Measurements from ENCODE around the gene RPAP3.

The RPAP3 gene

GRCh38 chr12:47743311-47743860, 37.6 kb upstream of the RPAP3 start:
- no peak for DNase-seq (ENCODE audit: low read depth)

GRCh38 chr12:47742253-47742825, 36.5 kb upstream of the RPAP3 start:
- peak; percentile 58 for DNase-seq (ENCODE audit: low read depth)

GRCh38 chr12:47741340-47741703, 35.5 kb upstream of the RPAP3 start:
- peak; percentile 38 for DNase-seq (ENCODE audit: low read depth)

DNA sequence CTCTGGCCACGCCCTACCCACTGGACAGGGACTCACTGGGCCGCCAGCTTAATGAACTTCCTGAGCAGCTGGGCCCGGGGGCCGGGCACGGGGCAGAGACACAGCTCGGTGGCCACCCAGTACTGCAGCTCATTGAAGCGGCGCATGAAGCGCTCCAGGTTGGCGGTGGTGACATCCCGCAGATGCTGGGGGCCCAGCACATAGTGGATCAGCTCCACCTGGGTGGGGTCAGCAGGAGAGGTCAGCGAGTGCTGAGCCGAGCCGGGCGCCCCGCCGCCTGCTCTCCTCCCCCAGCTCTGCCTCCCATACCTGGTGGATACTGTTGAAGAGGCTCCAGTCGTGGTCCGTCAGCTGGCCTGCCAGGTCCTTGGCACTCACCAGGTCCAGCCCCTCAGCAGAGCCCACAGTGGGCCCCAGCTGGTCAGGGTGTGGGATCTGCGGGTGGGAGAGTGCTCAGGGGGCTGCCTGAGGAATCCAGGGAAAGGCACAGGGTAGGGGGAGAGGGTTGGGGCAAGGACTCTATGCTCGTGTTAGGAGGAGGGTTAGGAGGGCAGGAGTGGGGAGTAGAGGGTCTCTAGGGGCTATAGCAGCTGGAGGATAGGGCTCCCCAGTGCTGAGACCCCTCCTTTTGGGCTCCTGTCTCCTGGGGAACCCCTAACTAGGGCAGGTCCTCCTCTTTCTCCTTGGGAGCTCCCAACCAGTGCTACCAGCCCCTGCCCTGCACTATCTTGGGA, 34.9 kb upstream of the RPAP3 start:
- no peak for DNase-seq (ENCODE audit: low read depth)

- DNase-seq (ENCODE audit: low read depth), result no peak
Observed at GRCh38 chr12:47739979-47740378, 34.1 kb upstream of the RPAP3 start.

DNA sequence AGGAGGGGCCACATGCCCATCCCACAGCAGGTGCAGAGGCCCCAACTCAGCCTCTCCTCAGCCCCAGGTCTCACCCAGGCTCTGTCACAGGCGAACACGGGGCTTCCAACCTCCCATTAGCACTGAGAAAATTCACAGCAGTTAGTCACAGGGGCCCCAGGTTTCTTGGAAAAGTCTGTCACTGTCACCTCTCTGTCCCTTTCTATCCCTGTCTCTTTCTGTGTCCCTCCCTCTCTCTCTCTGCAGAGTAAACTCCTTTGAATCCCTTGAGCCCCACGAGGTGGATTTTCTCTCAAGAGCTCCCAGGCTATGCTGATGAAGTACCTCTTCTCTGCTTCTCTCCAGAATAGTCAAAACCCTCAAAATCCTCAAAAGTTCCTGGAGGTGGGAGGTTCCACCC, 33.5 kb upstream of the RPAP3 start:
- no peak for DNase-seq (ENCODE audit: low read depth)

DNA sequence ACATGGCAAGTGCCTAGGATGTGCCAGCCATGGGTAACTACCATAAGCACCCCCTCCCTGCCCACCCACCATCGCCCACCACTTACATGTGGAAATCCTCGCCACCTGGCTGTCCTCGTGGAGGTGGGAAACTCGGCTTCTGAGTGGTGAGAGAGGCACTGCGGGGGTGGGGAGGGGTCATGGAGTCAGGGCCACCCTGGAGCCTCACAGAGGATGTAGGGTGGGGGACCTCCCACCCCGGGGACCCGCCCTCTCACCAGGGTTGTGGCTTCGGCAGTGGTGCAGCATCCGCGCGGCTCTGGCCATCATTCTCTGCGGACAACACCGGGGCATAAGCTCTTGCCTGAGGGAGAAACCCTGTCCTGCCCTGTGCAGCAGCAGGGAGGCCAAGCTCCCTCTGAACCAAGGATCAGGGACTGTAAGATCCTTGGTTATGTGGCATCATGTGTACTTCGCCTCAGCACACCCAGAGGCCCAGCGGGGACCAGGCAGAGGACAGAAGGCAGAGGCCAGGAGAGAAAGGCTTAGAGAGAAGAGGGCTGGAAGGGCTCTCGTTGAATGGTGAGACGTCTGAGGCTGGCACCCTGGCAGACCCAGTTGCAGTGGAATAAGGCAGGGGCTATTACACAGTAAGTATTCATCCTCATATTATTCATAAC, 32.2 kb upstream of the RPAP3 start:
- no peak for DNase-seq (ENCODE audit: low read depth)

DNA sequence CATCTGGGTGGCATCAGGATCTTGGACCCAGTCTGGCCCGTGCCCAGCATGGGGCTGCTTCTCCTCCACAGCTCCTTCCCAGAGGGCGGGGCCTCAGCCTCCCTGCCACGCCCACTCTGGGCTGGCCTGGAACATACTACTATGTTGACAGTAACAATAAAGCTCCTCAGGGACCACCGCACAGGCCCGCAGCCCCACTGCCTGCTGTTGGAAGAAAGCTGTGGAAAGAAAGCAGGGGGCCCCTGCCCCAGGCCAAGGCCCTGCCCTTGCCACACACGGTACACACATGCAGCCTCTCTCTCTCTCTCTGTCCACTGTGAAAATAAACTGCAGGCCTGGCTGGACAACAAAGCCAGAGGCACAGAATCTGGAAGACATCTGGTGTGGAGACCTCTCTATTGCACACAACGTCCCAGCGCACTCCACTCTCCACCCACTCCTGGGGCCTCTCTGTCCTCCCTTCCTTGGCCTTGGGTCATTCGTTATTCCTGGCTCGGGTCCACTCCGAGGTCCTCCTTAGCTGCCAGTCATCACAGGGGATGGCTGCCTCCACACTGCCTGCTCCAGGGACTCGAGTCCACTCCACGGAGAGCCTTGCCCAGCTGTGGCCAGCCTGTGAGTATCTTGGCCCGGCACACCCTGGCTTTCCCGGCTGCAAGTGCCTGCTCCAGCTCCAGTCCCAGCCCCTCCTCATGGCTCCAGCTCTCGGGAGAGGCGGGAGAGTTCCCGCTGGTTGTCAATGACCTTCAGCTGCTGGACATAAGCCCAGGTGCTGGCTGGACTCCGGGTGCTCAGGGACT, 31.2 kb upstream of the RPAP3 start:
- DNase-seq (ENCODE audit: low read depth), result no peak

- DNase-seq (ENCODE audit: low read depth), result no peak
Observed at GRCh38 chr12:47736216-47736615, 30.4 kb upstream of the RPAP3 start.

- DNase-seq (ENCODE audit: low read depth), result no peak
Observed at GRCh38 chr12:47735649-47736048, 29.8 kb upstream of the RPAP3 start.

DNA sequence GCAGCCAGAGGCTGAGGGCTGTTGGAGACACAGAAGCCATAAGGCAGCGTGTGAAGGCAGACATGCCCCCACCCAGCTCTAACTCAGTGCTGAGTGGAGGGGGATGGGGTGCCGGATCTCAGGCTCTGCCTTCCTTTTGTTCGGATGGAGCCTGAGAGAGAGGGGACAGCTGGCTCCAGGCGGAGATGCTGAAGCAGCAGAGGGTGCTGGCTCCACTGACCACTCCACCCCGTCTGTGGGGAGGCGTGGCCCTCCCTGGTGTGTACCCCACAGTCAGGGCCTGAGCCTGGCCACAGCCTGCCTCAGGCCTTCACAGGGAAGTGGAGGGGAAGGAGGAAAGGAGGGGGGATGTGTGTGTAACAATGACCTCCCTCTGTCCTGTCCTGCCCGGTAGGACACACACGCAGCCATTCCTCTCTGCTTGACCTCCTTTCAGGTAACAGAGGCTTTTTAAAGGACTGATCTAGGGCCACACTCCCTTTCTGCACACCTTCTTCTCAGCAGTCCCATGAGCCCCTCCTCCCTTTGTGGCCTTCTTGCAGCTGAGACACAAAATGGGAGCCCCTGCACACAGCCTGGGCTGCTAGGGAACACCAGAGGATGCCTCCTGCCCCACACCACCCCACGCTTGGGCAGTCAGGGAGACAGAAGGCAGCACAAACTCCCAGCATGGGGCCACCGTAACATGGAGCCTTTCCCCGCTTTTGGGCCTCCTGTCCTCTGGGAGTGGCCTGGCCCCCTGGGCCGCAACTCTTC, 29.1 kb upstream of the RPAP3 start:
- no peak for DNase-seq (ENCODE audit: low read depth)

DNA sequence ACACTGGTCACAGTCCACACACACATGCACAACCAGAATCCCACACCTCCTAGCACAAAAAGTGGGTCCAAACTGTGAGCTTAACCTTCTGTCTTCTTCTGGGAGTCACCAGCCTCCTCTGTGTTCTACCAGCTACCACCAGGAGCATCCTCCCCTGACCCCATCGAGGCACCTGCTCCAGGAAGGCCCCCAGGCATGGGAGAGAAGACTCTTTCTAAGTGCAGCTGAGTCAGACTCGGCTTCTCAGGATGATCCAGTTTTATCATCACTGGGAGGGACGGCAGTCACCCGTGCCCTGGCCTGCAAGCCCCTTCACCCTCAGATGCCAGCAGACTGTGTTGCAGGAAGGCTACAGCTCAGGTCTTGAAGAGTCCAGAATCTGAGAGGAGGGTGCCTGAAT, 27.3 kb upstream of the RPAP3 start:
- no peak for DNase-seq (ENCODE audit: low read depth)

DNA sequence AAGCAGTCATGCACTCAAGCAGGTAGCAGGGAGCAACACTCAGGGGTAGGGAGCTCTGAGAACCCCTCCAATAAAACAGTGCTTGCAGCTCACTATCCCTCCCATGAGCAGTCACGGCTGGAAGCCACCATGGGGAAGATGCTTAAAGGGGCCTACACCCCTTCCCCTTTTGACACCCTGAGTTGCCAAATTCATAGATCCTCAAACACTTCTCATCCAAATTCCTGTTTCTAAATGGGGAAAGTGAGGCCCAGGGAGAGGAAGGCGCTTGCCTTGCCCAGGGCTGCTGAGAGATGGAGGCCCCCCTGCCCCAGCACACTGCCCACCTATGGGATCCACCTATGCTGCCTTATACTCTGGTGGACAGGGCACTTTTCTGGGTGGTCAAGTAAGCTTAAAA, 26.7 kb upstream of the RPAP3 start:
- DNase-seq (ENCODE audit: low read depth), result no peak

GRCh38 chr12:47731723-47732122, 25.9 kb upstream of the RPAP3 start:
- DNase-seq (ENCODE audit: low read depth), result no peak

GRCh38 chr12:47730341-47730744, 24.5 kb upstream of the RPAP3 start:
- no peak for DNase-seq (ENCODE audit: low read depth)

- no peak for DNase-seq (ENCODE audit: low read depth)
Observed at GRCh38 chr12:47729233-47729632, 23.4 kb upstream of the RPAP3 start.

DNA sequence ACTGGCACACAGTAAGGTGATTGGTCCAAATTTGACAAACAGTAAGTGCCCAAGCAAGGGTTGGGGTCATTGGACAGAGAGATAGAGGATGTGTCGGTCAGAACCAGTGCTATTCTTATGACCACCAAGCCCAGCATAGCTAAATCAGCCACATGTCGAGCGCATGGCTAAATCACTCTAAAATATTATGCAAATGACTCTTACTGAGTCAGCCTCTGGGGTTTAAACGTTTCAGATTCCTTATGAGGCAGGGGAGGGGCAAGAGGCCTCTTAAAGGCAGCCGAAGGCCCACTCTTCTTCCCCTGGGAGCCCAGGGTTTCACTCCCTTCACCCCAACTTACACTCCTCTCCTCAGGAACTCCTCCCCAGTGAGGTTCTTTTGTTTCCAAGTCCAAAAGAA, 20.1 kb upstream of the RPAP3 start:
- no peak for DNase-seq (ENCODE audit: low read depth)

GRCh38 chr12:47725091-47725772, 19.4 kb upstream of the RPAP3 start, which contains the start of gene ENDOU:
Gene ENDOU (minus strand): TSS chr12:47725490. CDS start chr12:47725413, 77 bp downstream.
- DNase-seq (ENCODE audit: low read depth), result no peak

GRCh38 chr12:47722941-47723631, 17.3 kb upstream of the RPAP3 start:
- DNase-seq (ENCODE audit: low read depth), result no peak

DNA sequence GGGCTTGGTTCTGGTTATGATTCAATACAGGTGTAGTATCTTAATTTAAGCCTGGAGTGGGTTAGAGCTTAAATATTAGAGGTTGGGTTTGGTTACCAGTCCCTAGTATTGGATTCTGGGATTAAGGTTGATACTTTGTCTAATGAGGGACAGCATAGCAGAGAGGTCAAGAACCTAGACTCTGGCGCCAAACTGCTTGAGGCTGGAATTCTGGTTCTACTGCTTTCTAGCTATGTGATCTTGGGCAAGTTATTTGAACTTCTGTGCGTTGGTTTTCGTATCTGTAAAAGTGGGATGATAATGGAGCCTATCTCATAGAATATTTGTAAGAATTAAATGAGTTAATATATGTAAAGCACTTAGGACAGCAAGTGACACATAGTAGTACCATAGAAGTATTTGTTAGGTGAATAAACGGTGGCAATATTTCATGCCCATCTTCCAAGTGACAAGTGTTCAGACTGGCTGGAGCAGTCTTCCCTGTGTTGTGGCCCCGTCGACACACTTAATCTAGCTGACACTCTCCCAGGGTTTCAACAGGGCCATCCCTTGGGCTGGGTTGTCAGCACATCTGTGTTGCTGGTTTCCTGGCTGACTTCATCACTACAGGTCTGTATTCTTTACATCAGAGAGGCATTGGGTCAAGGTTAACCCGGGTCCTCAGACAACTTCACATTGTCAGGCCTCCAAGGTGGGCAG, 16.5 kb upstream of the RPAP3 start:
- DNase-seq (ENCODE audit: low read depth), result no peak

Data from stimulated activated CD8-positive, alpha-beta memory T cell treated with anti-CD3 and anti-CD28 coated beads, Interleukin-4, amount 100 ng/mL, for 24 hours (primary cell).